IPS-NIHi11 (cell line): Measurements from ENCODE around the gene BTBD2.

Experiments used
- DNase-seq: peaks from one replicate; pipeline ENCODE4 v3.0.0; 2012; ENCODE audit warnings: mixed read lengths, low spot score

Gene BTBD2

DNA sequence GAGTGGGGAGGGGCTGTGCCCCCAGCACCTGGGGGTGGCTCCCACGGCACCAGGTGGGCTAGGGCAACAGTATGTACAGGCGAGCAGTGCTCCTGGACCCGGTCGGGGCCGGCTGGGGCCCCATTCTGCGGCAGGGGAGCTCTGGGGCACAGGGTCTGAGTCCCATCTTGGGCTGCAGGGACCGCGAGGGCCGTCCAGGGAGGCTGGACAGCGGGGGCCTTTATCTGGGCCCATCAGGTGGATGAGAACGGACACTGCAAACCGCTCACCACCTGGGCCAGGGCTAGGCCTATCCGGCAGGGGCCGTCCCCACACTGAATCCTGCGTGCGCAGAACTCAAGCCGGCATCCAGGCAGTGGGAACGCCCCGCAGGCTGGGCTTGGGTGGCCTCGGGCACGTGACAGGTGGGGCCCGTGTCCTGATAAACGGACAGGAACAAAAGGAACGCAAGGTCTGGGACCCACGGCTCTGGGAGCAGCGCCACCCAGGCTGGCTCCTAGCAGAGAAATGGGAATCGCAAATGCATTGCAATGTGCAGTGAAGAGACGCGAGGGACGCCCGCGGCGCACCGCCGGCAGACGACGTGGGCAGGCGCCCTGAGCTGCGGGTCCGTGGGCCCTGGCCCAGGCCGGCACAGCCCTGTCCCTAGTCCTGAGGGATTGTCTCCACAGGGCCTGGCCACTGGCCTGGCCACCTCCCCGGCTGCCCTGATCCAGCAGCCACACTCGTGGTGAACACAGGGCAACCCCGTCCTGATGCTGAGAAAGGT, 29.7 kb downstream of the BTBD2 start:
- no peak for DNase-seq

- no peak for DNase-seq
These were observed 31.2 kb downstream of the BTBD2 start for GRCh38 chr19:1984357-1984756.

DNA sequence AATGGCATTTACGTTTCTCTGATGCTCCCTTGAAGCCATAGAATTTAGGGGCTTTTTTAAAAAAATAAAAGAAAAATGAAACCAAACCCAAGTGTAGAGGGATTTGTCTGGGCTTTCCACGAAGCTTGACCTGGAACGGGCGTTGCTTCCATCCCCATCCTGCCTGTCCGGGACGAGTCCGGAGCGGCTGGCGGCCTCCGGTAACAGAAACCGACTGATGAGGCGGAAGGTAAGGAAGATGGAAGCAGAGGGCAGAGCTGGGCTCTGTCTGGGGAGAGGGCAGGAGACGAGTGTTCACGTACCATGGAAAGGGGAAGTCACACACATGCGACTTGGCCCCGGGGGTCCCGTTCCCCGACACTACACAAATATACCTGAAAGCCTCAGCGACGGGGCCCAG, 34.3 kb downstream of the BTBD2 start:
- DNase-seq: no peak

DNA sequence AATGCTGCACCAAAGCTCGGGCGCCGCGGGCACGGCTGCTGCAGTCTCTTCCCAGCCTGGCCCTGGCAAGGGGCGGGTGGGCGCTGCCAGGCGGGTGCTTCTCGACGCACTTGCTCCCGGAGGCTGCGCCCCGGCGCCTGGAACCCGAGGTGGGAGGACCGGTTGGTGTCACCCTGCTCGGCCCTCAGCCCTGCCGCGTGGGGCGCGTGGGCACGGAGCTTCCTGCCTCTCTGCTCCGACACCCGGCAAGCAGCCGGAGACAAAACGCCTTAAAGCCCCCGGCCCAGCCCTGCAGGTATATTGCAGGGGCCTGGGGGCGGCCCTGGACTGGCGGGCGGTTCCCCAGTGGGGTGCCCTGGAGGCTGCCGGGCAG, 34.7 kb downstream of the BTBD2 start:
- DNase-seq: no peak

GRCh38 chr19:1980091-1980808, 35.3 kb downstream of the BTBD2 start:
- DNase-seq: no peak

- DNase-seq: no peak
These were observed 35.9 kb downstream of the BTBD2 start for GRCh38 chr19:1979642-1980041.

DNA sequence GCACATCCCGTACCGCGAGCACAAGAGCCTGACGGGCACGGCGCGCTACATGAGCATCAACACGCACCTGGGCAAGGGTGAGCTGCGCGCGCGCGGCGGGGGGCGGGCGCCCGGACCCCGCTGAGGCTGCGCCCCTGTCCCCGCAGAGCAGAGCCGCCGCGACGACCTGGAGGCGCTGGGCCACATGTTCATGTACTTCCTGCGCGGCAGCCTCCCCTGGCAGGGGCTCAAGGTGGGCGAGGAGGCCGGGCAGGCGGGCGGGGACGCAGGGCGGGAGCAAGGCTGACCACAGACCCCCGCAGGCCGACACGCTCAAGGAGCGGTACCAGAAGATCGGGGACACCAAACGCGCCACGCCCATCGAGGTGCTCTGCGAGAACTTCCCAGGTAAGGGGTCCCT, 36.5 kb downstream of the BTBD2 start:
- DNase-seq: no peak

- no peak for DNase-seq
These were observed 37.1 kb downstream of the BTBD2 start for GRCh38 chr19:1978346-1978894.

DNA sequence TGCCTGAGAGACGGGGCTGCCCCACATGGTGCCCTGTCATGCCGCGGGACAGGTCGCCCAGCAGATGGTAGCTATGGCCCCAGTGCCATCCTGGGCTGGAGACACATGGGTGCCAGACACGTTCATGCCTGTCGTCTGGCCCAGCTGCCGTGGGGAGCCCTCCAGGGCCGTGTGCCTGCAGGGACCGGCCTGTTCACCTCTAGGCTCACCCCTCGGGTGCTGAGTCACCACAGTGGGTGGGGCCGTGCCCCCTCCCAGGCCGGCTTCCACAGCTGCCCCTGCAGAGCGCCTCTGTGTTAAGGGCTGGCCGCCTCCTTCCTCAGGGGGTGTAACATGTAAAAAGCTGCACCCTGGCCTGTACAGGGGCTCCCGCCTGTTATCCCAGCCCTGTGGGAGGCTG, 38.4 kb downstream of the BTBD2 start:
- DNase-seq: no peak

GRCh38 chr19:1975162-1975480, 40.4 kb downstream of the BTBD2 start:
- DNase-seq: no peak

DNA sequence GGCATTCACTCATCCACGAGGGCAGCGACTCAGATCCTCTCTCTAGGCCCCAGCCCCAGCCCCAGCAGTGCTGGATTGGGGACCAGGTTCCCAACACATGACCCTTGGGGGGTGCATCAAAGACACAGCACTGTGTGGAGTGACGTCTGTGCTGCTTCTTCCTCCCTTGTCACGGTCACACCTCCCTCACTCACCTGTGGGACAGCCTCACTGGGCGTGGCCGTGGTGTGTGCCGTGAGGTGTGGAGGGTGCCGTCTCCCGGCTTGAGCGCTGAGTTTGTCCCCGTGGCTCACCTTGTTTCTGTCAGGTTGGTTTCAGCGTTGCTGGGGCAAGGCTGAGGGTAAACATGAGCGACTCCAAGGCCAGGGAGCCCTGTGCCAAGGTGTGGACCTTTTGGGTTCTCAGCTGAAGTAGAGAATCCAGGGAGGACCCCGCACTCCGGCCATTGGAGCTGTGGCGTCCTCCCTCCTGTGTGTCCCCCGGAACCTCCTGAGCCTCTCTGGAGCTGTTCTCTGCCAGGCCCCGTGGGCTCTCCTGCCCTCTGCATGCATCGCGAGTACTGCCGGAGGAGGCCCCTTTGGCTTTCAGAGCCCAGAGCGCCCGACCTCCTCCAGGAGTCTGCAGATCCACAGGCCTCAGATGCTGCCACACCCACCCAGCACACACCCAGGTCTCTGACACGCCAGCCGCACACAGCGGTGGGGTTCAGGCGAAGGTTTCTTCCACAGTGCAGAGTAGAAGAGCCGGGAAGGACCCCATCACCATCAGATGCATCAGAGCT, 40.9 kb downstream of the BTBD2 start:
- no peak for DNase-seq

- no peak for DNase-seq
These were observed 44.6 kb downstream of the BTBD2 start for GRCh38 chr19:1970806-1971502.

DNA sequence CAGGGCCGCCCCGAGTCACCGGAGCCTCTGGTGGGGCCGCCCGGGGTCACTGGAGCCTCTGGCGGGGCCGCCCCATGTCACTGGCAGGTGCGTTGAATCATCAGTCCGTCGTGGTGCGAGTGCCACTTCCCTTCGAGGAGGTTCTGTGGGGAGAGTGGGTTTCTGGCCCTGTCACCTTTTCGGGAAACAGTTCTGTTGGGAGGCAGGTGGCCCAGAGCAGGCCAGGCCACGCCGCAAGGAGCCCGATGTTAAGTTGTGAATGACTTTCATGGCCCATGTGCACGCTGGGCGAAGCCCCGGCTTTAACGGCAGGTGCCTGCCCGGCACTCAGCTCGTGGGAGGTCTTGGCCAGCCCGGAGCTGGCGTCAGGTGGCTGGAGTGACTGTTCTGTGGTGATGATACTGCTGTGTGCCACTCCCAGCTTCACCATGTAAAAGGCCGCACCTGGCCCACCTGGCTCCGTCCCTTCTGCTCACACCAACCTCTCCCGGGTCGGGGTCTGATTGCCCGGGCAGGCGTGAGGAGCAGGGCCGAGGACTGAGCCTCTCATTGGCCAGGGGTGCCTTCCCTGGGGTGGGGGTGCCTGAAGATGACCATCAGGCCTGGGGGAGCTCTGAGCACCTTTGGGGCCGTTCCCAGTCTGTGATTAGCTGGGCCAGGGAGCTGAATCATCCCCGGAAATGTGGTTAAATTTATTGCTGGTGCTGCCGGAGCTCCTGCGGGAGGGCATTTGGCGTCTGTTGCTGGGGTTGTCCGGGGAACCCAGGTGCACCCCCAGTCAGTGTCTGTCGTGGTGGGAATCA, 45.3 kb downstream of the BTBD2 start:
- DNase-seq: no peak

GRCh38 chr19:1969176-1970002, 46.1 kb downstream of the BTBD2 start:
- no peak for DNase-seq

GRCh38 chr19:1968279-1969175, 47.0 kb downstream of the BTBD2 start:
- no peak for DNase-seq

DNA sequence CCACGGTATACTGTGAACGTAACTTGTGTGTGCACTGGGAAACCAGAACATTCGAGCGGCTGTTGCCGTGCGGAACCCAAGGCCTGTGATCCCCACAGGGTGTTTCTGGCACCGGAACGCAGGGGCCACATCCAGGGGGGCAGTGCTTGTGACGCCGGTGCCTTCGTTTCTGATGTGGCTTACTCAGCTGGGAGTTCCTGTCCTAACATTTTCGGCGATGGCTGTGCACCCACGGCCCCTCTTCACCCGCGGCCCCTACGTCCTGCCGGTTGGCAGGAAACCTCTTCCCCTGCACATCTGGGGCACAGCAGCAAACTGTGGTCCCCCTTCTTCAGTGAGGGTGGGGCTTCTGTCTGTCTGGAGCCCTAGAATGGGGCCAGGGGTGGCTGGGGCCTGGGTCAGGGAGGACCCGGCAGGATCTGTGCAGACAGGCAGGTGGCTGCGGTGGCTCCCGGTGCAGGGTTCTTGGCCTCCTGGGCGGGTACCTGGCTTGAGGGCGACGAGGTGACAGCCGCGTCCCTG, 48.4 kb downstream of the BTBD2 start:
- DNase-seq: no peak

GRCh38 chr19:1962674-1963073, 52.8 kb downstream of the BTBD2 start:
- DNase-seq: no peak

- DNase-seq: no peak
These were observed 54.3 kb downstream of the BTBD2 start for GRCh38 chr19:1961000-1961883.
